GM18498 (cell line): ENCODE data around the gene FBXW7.

Source experiments
- ATAC-seq: cut with Tn5 transposase; IDR thresholded peaks from one replicate; pipeline ENCODE4 v1.9.1; 2021; ENCODE audit warnings: mild to moderate bottlenecking, moderate library complexity; ENCODE audit not compliant: unreplicated experiment

Gene FBXW7

GRCh38 chr4:152374606-152375285, 161.1 kb downstream of the FBXW7 start:
- ATAC-seq: no peak

GRCh38 chr4:152374153-152374552, 161.7 kb downstream of the FBXW7 start:
- peak; percentile 33 for ATAC-seq

- ATAC-seq: no peak
These were observed 163.4 kb downstream of the FBXW7 start for GRCh38 chr4:152372444-152372843.

- no peak for ATAC-seq
These were observed 166.0 kb downstream of the FBXW7 start for GRCh38 chr4:152369902-152370295.

- ATAC-seq: no peak
These were observed 166.5 kb downstream of the FBXW7 start for GRCh38 chr4:152369203-152369901.

GRCh38 chr4:152368001-152368400, 167.9 kb downstream of the FBXW7 start:
- ATAC-seq: no peak

- peak; percentile 71 for ATAC-seq
These were observed 171.0 kb downstream of the FBXW7 start for GRCh38 chr4:152364883-152365282.

- no peak for ATAC-seq
These were observed 171.5 kb downstream of the FBXW7 start for GRCh38 chr4:152364383-152364782.

- ATAC-seq: no peak
These were observed 172.0 kb downstream of the FBXW7 start for GRCh38 chr4:152363904-152364303.

GRCh38 chr4:152363086-152363485, 172.8 kb downstream of the FBXW7 start:
- ATAC-seq: no peak

GRCh38 chr4:152360045-152360410, 175.9 kb downstream of the FBXW7 start:
- peak; percentile 39 for ATAC-seq

- ATAC-seq: peak; percentile 52
These were observed 176.5 kb downstream of the FBXW7 start for GRCh38 chr4:152359208-152360044.

GRCh38 chr4:152357206-152357605, 178.7 kb downstream of the FBXW7 start:
- no peak for ATAC-seq

GRCh38 chr4:152356428-152357034, 179.4 kb downstream of the FBXW7 start:
- ATAC-seq: no peak

- ATAC-seq: peak; percentile 89
These were observed 183.2 kb downstream of the FBXW7 start for GRCh38 chr4:152352622-152353116.

- ATAC-seq: peak; percentile 21
These were observed 183.7 kb downstream of the FBXW7 start for GRCh38 chr4:152352215-152352614.

- no peak for ATAC-seq
These were observed 184.8 kb downstream of the FBXW7 start for GRCh38 chr4:152351080-152351479.

- no peak for ATAC-seq
These were observed 187.2 kb downstream of the FBXW7 start for GRCh38 chr4:152348670-152349069.

- ATAC-seq: no peak
These were observed 188.9 kb downstream of the FBXW7 start for GRCh38 chr4:152346979-152347378.

GRCh38 chr4:152346526-152346925, 189.4 kb downstream of the FBXW7 start:
- ATAC-seq: no peak

GRCh38 chr4:152344001-152344400, 191.9 kb downstream of the FBXW7 start:
- ATAC-seq: no peak
